CD4-positive, alpha-beta T cell treated with Interleukin-10 for 1 hour (primary cell): ENCODE measurements around the gene PYGO2.

Experiments used
- DNase-seq: peaks from one replicate; pipeline ENCODE4 v3.0.0-alpha.2; 2020

The PYGO2 gene, protein sequence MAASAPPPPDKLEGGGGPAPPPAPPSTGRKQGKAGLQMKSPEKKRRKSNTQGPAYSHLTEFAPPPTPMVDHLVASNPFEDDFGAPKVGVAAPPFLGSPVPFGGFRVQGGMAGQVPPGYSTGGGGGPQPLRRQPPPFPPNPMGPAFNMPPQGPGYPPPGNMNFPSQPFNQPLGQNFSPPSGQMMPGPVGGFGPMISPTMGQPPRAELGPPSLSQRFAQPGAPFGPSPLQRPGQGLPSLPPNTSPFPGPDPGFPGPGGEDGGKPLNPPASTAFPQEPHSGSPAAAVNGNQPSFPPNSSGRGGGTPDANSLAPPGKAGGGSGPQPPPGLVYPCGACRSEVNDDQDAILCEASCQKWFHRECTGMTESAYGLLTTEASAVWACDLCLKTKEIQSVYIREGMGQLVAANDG

DNA sequence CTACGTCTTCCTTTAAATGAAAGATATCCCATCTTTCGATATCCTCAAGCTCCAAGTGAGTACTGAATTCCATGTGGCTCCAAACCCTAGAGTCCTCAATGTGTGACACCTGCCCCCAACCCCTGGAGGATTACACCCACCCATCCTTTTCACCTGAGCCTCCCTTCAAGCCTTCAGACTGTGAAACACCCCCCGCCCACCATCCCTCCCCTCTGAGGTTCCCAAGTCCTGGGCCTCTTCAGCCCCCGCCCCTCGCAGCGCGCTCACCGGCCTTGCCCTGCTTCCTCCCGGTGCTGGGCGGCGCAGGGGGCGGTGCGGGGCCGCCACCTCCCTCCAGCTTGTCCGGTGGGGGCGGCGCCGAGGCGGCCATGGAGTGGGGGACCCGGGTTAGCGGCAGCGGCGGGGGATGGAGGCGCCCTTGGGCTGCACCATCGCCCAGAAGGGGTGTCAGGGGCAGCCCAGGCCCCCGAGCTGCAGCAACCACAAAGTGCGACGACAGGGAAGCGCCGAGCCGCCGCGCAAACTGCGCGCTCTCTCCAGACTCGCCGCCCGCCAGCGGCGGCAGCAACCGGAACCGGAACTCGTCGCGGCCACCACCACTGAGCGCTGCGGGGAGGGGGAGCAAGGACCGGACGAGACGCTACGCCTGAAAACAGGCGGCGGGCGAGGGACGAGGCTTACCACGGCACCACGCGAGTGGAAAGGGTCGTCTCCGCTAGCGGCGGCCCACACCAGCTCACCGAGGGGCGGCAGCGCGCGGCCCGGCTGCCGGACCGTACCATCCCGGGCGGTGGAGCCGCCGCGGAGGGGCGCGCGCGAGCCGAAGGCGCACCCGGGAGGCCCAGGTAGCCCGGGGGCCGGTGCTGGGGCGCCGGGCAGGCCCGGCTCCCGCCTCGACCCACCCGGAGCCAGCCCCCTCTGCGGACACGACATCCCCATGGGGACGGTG, at the start of gene PYGO2:
Gene PYGO2, minus strand, starts transcription at position 576 of the 949 bp plus-strand sequence. Its CDS starts 206 bp downstream, at position 370.
- DNase-seq = peak; percentile 86

DNA sequence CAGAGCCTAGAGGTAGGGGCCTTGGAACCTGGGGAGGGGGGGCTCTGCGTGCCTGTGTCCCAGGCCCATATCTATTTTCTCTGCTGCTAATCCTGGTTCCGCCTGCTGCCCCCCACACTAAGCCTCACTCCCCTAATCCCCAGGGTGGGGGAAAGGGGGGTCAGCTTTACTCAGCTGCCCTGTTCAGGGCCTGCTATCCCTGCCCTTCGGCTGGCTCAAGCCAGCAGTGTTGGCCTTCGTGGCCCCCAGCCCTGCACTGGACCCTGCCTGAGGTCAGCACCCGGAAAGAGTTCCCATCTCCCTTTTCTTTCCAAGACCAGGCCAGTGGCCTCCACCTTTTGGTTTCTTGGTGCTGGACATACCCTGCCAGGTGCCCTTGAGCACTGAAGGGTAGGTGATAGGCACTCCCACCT, 49.4 kb upstream of the PYGO2 start:
- no peak for DNase-seq

DNA sequence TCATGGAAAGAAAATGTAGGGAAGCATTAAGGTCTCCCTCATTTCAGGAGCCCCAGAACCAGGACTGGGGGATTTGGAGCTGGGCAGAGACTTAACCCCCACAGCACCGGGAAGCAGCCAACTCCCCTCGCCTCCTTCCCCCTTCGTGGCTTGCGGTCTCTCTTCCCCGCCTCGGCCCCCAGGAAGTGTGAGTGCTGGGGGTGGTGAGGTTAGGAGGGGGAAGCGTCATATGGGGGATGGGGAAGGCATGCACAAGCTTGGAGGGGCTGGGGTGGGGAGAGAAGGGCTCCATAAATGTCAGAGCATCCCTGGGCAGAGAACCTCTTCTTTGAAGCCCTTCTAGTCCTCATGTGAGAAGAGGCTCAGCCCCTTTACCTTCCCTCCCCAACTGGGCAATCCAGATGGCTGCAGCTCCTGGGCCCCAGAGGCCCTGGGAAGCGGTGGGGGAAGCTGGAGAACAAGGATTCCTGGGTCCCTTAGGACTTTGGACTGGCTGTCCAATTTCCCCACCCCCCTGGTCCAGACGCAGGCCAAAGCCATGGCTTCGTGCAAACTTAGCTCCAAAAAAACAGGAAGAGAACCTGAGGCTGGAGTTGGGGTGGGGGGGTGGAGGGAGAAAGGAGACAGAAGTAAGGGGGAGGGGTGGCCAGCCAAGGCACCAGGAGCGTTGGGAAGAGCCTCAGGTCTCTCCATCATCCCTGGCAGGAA, 48.8 kb upstream of the PYGO2 start:
- no peak for DNase-seq

DNA sequence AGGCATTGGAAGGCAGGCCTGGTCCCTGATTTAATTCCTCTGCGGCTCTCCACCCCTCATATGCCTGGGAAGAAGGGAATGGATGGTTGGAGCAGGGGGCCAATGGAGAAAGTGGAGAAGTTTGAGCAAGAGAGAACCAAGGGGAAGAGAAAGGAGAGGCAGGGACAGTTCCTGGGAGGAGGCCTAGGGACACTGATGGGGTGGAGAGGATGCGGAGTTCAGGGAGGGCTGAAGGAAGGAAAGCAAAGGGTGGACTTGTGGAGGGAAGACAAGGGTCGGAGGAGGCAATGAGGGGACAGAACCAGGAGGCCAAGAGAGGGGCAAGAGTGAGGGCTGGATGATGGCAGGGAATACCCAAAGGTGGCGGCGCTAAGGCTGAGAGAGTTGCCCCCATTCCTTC, 48.2 kb upstream of the PYGO2 start:
- no peak for DNase-seq

DNA sequence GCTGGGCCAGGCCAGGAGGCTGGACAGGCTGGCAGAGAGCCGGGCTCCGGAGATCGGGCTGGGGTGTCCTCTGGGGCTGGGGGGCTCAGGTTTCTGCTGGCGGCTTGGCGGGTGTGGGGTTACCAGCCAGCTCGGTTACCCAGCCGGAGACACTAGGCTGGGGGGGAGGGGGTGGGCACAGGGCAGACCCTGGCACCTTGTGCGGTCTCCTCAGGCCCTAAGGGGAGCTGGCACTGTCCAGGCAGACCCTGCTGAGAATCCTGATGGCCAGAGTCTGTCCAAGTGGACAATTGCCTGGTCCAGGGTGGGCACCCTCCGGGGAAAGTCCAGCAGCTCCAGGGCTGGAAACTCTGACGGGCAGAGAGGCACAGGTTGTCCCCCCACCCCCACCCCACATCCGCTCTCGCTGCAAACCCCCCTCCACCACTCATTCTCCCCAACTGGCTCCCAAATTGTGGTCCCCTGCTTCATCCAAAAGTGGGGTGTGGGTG, 47.7 kb upstream of the PYGO2 start:
- no peak for DNase-seq

DNA sequence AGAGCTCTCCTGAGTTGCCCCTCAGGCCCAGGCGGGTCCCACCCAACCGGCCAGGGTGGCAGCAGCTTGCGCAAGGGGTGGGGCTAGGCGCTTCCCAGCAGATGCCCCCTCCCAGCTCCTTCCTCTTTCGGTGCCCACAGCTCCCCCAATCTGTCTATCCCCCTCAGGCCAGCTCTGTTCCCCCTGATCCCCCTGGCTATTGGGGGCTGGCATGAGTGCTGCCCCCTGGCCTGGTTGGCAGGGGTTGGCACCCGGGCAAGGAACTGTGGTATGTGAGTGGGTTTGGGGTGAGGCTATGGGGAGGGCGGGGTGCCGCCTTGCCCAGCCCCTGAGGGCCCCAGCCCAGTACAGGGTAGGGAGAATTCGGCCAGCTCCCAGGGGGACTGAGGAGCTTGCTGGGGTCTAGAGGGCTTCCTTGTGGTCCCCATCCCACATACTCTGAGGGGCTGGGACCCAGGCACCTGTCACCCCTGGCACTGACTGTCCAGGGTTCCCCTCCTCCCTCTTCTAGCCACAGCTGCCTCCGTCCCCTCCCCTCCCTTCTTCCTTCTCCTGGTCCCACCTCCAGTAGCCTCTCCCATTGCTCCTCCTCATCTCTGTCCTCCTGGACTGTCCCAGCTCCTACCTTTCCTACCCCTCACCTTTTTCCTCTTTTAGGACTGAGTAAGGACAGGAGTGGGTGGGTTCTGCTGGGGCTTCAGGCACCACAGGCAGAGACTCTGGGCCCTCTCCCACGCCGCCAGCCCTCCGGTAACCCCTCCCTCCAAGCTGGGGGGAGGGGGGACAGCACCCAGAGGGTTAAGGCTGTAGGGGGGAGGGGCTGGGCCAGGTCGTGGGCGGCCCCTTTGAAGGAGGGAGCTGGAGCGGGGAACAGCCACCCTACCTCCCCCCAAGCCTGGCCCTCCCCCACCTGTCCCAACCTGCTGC, 46.7 kb upstream of the PYGO2 start:
- DNase-seq = peak; percentile 45

DNA sequence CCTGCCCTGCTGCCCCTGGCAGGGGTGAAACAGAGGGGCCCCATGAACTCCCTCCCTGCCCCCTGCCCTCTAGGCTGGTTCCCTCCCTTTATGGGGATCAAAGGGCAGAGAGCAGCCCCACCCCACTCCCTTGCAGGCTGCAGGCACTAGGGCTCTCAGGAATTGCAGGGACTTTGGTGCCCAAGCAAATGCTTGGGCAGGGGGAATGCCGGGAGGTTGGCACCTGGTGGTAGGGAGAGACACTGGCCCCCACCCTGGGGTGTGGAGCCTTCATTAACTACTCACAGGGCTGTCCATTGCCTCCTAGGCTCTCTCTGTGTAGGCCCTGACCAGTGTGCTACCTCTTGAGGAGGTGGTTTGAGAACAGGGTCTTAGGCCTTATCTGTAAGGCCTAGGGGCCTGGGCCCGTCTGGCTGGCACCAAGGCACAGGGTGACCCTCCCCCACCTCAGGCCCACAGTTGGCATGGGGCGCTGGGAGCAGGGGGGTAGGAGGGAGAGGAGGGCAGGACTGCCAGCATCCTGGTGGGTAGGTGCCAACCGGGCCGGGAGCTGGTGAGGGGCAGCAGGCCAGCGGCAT, 45.8 kb upstream of the PYGO2 start:
- DNase-seq = no peak

DNA sequence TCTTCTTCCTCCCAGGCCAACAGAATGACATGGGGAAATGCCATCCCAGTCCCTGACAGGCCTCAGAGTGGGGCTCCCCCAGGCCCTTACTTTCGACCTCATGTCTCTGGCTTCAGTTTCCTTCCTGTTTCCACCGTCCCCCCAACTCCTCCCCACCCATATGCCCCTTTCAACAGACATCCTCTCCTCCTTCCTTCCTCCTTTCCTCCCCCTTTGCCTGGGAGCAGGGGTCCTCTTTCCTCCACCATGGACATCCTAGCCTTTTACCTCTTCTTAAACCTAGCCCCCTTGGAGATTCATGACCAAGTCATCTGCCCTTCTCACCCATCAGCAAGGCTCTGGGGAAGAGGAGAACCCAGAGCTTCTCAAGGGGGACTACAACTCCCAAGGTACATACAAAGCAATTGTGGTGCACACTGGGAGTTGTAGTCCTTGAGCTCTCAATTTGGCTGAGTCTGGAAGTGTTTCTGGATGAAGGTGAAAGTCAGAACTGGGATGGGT, 45.1 kb upstream of the PYGO2 start:
- DNase-seq = peak; percentile 67

DNA sequence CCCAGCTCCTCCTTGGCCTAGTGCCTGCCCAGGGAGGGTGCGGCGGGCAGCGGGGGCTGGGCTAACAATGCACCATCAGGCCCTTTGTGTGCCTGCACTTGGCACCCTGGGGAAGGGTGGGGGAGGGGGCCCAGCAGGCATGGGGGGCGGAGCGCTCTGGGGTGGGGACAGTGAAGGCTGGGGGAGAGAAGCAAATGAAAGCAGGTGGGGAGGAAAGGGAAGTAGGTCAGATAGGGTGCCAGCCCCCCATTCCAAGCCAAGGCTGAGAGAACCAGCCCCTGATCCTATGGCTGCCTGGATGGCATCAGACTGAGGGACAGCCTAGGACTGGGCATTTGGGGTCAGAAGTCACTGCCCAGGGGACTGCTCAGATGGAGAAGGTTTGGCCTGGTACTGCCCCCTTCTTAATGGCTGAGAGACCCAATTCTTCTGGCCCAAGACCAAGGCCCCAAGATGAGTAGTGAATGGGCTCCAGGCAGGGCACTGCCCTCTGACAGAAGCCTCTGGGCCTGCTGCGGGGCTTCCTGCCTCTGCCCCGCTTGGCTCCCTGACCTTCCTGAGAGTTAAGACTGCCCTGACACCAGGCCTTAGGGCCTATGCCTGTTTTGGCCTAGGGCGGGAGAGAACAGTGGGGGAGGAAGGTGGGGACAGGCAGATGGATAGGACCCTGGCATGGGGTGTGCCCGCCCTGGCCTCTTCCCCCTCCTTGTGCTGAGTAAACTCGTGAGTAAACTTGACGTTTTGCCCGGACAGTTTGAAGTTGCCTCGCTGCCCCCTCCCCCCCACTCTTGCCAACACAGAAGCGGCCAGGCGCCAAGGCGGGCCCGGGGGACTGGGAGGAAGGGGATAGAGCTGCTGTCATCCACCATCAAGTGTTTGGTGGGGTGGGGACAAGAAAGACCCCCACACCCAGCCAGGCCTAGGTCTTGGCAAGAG, 43.8 kb upstream of the PYGO2 start:
- DNase-seq = peak; percentile 57

DNA sequence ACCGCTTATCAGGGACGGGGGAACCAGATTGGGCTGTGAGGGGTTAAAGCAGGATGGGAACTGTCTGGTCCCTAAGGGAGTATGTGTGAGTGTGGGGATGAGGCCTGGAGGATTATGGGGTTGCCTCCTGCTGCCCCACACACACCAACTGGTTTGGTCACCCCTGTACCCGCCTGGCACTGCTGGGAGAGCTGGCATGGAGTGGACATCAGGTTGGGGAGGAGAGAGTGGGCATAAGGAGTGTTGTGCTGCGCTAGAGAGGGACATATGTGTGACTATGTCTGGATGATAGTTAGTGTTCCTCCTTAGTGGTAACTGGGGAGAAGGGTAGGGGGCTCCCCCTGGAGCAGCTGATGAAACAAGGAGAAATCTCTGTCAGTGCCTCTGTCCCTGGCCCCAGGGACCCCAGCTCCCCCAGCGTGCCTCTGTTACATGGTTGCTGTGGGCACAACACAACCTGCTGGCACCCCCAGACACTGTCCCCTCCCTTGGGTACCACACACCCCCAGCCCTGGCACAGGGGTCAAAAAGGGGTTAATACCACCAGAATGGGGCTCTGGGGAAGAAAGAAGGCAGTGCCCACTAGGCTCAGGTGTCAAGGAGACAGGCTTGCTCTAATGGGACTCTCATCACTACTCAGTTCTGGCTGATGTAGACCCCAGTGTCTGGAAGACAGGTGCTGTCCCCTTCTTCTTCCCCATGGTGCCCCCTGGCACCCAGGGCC, 42.9 kb upstream of the PYGO2 start:
- DNase-seq = no peak

DNA sequence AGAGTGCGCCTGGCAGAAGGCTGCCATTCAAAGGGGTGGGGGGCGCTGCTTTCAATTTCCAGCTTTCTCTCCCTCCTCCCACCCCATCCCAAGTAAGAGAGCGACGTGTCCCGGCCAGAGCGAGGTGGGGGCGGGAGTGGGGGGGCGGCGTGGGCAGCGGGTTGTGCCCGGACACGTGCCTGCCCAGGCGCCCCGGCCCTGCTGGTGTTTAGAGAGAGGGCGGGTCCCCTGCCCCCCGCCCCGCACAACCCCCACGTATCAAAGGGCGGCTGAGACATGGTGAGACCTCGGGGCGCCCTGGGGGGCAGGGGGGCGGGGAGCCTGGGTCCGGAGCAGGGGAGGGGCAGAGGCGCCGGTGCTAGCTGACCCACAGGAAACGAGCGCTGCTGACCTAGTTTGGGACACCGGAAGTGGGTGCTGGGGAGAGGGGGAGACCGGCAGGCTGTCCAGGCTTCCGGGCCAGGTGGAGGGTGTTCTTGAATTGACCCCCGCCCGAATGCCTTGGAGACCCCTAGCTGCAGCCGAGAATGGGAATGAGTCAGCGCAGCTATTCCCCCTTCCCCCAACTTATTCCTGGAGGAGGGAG, 42.3 kb upstream of the PYGO2 start:
- DNase-seq = no peak

DNA sequence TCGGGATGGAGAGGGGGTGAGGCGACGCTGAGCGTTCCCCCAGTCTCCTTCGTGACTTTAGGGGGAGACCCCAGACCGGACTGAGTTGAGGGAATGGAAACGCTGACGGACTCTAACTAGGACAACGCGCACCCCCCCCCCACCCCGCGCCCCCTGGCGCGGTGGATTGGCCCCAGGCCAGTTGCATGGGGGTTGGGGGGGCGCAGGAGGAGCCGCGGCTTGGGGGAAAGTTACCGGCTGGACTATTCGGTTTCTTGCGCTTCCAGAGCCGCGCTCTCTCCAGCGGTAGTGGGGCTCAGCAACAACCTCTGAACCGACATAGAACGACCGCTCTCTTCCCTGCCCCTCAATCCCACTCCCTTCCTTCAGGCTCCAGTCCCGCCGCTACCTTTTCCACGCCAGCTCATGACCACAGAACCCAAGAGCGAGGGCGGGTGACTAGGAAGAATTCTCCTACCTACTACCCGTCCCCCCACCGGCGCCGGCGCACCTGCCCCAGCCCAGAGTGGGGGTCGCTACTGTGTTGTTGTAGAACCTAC, 41.7 kb upstream of the PYGO2 start:
- DNase-seq = no peak

DNA sequence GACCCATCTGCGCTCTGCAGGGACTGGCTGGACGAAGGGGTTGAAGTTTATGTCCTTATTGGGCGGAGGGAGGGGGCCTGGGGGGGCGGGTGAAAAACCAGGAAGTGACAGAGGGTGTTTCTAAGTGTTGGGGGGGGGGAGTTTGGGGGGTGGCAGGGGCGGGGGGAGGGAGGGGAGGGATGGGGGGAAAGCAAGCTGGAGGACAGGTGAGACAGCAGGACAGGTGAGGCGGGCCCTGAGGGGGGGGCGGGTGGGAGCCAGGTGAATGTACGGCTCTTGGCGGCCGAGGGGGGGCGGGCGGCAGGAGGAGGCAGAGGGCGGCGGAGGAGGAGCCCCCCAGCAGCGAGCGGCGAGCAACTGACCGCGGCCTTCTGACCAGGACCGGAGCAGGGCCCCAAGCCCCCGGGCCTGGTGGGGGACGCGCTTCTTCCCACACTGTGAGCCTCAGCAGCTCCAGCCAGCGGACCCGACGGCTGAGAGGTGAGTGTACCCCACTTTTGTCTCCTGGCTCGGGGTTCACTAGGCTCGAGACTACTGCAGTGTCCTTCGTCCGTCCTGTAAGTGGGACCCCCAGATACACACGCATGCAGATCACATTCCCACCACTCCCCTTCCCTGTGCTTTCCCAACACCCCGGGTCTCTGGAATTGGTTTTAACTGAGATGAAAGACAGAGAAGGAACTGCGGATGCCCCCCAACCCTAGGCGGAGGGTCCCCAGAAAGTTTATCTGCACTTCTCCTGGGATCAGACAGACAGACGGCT, 41.1 kb upstream of the PYGO2 start, which contains the start of gene ZBTB7B:
Gene ZBTB7B, plus strand, starts transcription at position 339 of the 763 bp plus-strand sequence. CDS start 11,859 bp downstream, outside the sequence.
- no peak for DNase-seq

DNA sequence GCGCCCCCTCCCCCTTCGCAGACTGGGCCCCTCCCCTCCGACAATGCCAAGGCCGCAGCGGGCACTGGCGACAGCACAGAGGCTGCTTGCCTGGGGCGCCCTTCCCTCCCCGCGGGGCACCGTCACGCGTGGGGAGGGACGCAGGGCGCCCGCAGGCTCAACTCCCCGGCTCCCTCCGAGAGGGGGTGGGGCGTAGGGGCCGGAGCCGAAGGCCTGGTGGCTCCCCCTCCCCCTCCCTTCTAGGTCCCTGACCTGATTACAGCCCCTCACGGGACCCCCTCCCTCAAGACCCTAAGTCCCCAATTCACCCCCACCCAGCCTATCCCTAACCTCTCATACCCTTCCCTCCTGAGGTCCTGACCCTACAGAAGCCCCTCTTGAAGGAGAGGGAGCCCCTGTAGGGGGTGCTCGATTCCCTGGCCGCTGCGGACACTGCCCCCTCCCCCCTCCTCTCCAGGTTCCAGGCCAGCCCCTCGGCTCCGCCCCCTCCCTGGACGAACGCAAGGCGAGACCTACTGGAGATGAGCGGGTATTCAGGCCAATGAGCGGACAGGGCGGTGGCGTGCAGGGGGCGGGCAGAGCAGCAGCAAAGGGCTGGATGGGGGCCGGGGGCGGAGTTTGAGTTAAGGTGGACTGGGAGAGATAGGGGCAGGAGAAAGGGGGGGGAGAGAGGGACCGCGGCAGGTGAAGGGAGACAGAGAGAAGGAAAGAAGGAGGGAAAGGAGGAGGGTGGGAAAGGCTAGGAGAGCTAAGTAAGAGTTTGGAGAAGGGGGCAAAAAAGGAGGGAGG, 40.3 kb upstream of the PYGO2 start:
- peak; percentile 98 for DNase-seq

DNA sequence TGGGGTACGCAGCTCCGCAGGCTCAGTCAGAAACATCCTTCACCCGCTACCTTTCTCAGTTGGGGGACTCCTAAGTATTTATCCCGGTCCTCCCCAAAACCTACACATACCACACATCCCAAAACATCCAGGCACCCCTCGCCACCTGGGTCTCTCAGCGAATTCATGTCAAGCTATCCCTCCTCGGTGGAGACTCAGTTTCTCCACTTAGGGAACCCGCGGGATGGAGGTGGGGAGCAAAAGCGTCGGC, 39.8 kb upstream of the PYGO2 start:
- DNase-seq = no peak

DNA sequence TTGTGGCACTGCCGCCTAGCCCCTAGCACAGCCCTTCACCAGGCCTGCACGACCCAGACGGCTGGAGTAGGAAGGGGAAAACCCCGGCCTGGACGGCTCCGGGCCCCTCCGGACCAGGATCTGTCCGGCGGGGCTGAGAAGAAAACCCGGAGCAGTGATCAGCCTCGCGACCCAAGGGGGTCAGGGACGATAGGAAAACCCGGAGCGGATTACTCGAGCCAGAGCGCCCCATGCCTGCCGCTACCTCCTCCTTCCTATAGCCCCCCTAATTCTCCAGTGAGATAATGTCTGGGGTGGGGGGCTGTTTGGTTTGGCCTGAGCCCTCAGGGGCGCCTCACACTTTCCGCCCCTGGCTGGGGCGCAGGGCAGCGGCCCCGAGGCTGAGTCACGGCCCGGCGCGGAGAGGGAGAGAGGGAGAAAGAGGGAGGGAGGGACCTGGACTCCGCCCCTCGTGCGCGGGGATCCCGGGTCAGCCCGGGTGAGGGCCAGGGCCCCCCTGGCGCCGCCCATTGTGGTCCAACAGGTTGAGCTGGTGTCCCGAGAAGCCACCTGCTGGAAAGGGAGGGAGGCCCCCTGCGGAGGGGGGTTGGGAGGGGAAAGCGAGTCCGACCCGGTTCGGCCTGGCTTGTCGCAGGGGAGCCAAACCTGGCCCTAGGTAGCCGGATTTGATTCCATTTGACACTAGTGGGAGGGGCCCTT, 39.3 kb upstream of the PYGO2 start:
- peak; percentile 82 for DNase-seq

DNA sequence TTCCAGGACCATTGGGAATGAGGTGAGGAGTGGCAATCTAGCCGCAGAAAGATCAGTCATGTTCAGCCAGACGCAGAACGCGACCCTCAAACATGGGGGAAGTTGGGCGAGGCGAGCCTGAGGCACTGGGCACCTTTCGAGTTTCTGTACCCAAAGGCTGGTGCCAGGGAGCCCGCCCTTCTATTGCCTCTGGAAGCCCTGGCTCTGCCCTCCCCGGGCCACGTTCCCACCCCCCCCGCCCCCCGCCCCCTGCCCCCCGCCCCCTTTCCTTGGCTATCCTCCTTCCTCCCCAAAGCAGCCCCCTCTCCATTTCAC, 38.8 kb upstream of the PYGO2 start:
- no peak for DNase-seq
